Kidney (tissue), 14 donors: ENCODE data around the gene SAMD8. TPM values are rescaled to one million over a fixed set of nuclear protein-coding genes. Genes with fewer than 3 reads are reported as not detected.
A peak's percentile ranks its signal among the peaks of the same experiment; 100 is the strongest.

Experiments used
- DNase-seq, 5 donors: peaks; one replicate each; pipeline ENCODE4 v3.0.0-alpha.2; 2013 to 2020
- FAIRE-seq: peaks from 2 replicates; lab custom pipeline; 2012; peaks lifted over from hg19 to GRCh38; lab: Jason Lieb, UNC
- H3K27ac ChIP-seq, 2 donors: one replicate each; pipeline ENCODE4 v1.7.0; 2013; ENCODE audit warnings: low read depth in 2 of 2, low read length in 2 of 2, inconsistent platforms in 1 of 2
- H3K27me3 ChIP-seq: one replicate; pipeline ENCODE4 v1.7.1; 2013; ENCODE audit warnings: low read length, inconsistent platforms; ENCODE audit not compliant: control insufficient read depth, insufficient read depth
- H3K36me3 ChIP-seq, 3 donors: one replicate each; pipeline versions ENCODE4 v1.7.0 to v1.7.1; 2013; ENCODE audit warnings: low read length in 3 of 3, control low read depth in 1 of 3, inconsistent platforms in 1 of 3; ENCODE audit not compliant: insufficient read depth in 3 of 3, control insufficient read depth in 2 of 3
- H3K4me1 ChIP-seq, 3 donors: one replicate each; pipeline versions ENCODE4 v1.7.0 to v1.7.1; 2013; ENCODE audit warnings: low read length in 3 of 3, inconsistent platforms in 1 of 3, low read depth in 1 of 3; ENCODE audit not compliant: control insufficient read depth in 2 of 3, insufficient read depth in 2 of 3
- H3K4me3 ChIP-seq, 3 donors: one replicate each; pipeline versions ENCODE4 v1.7.0 to v1.8.1; 2013; ENCODE audit warnings: low read length in 3 of 3, control low read depth in 1 of 3, inconsistent platforms in 1 of 3
- H3K9ac ChIP-seq, 3 donors: one replicate each; pipeline versions ENCODE4 v1.7.0 to v1.7.1; 2013; ENCODE audit warnings: low read length in 3 of 3, control low read depth in 1 of 3, inconsistent platforms in 1 of 3
- H3K9me3 ChIP-seq, 3 donors: one replicate each; pipeline versions ENCODE4 v1.7.0 to v1.7.1; 2013; ENCODE audit warnings: low read length in 3 of 3, control low read depth in 1 of 3, inconsistent platforms in 1 of 3; ENCODE audit not compliant: control insufficient read depth in 2 of 3, insufficient read depth in 1 of 3
- intact Hi-C: fragments of 100-400 bp; cut with DNase I; formaldehyde crosslinking; loops from one replicate; pipeline ENCODE4 v1.11.1; 2022
- polyA plus RNA-seq: library from polyadenylated mRNA; stranded (reverse); fragments of 350-450 nt; fragmentation: Illumina TruSeq; extraction: RNeasy Lipid Tissue Mini Kit (QIAGEN cat#74804); gene quantifications from one replicate; pipeline ENCODE4 v1.2.3, GENCODE V29; 2014; ENCODE audit warnings: low read depth, low replicate concordance; ENCODE audit not compliant: insufficient read depth
- total RNA-seq: library from RNA; stranded (reverse); fragmentation: NEBNext Ultra II Directional; extraction: Animal tissue kit (Norgen Biotek cat#: 25700); gene quantifications from one replicate; pipeline ENCODE4 v1.2.1, GENCODE V29; 2021
- TF ChIP-seq, protein P1 (sequence below): IDR thresholded peaks from 3 replicates; pipeline ENCODE4 v1.5.1; 2012; ENCODE audit warnings: mild to moderate bottlenecking, moderate library complexity, borderline replicate concordance; ENCODE audit not compliant: insufficient read depth; ENCODE audit errors: extremely low read depth
- donor health status: control.
- donor health status: control.
- donor health status: control.
- donor health status: control.
- donor health status: control.
- donor health status: DM: yes; HTN: yes; CAD: no.
- donor health status: Normal renal cell carcinoma (clear cell type).

The SAMD8 gene
- total and polyA plus RNA-seq, 2 donors from 2014 or later = 5.3 to 20.5 TPM

DNA sequence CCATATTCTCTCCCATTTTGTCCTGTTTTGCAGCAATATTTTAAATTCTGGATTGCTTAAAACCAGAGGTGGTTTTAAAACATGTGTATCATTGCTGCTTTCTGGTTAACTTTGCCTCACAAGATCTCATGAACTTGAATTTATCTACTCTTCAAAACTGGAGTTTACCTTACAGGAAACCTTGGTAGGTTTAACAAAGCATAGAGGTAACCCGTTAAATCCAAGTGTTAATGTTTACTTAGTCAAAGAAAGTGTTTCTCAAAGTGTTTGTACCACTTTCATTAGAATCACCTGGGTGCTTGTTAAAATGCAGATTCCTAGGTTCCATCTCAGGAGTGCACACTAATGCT, 55.1 kb downstream of the SAMD8 start:
- no peak for DNase-seq
- H3K27ac ChIP-seq = no peak overlapping the region
- no peak for FAIRE-seq

GRCh38 chr10:75168275-75168674, 56.8 kb downstream of the SAMD8 start:
- Histone ChIP-seq H3K36me3 (peaks cover 0 to 3% (median 0%) of the 10 kb centered on the region in 3 donors), H3K9me3 (no peaks in the 10 kb centered on the region), H3K4me1 (no peaks in the 10 kb centered on the region), H3K27ac (no peak overlapping the region), H3K27me3 (no peaks in the 10 kb centered on the region), H3K4me3 (no peak overlapping the region), H3K9ac (no peak overlapping the region)
- no peak for FAIRE-seq
- intact Hi-C loops = no loop called here
- DNase-seq = no peak
- TF ChIP-seq, protein P1, sequence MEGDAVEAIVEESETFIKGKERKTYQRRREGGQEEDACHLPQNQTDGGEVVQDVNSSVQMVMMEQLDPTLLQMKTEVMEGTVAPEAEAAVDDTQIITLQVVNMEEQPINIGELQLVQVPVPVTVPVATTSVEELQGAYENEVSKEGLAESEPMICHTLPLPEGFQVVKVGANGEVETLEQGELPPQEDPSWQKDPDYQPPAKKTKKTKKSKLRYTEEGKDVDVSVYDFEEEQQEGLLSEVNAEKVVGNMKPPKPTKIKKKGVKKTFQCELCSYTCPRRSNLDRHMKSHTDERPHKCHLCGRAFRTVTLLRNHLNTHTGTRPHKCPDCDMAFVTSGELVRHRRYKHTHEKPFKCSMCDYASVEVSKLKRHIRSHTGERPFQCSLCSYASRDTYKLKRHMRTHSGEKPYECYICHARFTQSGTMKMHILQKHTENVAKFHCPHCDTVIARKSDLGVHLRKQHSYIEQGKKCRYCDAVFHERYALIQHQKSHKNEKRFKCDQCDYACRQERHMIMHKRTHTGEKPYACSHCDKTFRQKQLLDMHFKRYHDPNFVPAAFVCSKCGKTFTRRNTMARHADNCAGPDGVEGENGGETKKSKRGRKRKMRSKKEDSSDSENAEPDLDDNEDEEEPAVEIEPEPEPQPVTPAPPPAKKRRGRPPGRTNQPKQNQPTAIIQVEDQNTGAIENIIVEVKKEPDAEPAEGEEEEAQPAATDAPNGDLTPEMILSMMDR = no peak

More for the DNA sequence above, 55.1 kb downstream of the SAMD8 start:
- H3K27me3 ChIP-seq = no peaks in the 10 kb centered on the region
- H3K4me1 ChIP-seq = no peaks in the 10 kb centered on the region
- intact Hi-C loops = no loop called here
- no peaks in the 10 kb centered on the region for H3K9me3 ChIP-seq
- TF ChIP-seq, protein P1 = no peak
- H3K36me3 ChIP-seq = peaks cover 0 to 3% (median 0%) of the 10 kb centered on the region in 3 donors
- H3K4me3 ChIP-seq = no peak overlapping the region
- no peak overlapping the region for H3K9ac ChIP-seq

GRCh38 chr10:75170215-75170614, 58.8 kb downstream of the SAMD8 start:
- Histone ChIP-seq H3K9me3 (no peaks in the 10 kb centered on the region), H3K27me3 (no peaks in the 10 kb centered on the region), H3K9ac (no peak overlapping the region), H3K36me3 (peaks cover 0 to 3% (median 0%) of the 10 kb centered on the region in 3 donors), H3K4me3 (no peak overlapping the region), H3K4me1 (no peaks in the 10 kb centered on the region), H3K27ac (no peak overlapping the region)
- intact Hi-C loops = no loop called here
- DNase-seq (no peak), FAIRE-seq (peak; percentile 92)
- TF ChIP-seq, protein P1 = no peak

DNA sequence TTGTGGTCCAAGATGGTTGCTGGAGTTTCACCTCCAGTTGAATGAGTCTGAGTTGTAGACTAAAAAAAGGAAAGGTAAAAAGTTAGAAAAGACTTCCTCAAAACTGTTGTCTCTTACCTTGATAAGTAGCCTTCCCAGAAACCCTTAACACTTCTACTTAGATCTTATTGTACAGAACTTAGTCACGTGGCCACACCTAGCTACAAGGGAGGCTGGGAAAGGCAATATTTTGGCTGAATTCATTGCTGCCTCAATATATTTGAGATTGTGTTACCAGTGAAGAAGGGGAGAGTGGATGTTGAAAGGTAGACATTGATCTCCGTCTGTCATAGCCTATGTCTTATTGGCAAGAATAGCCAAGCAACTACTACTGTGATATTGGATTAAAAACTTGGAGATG, 63.6 kb downstream of the SAMD8 start:
- TF ChIP-seq, protein P1 = no peak
- H3K27ac ChIP-seq = no peak overlapping the region
- intact Hi-C loops = no loop called here
- H3K27me3 ChIP-seq = no peaks in the 10 kb centered on the region
- H3K9me3 ChIP-seq = no peaks in the 10 kb centered on the region
- FAIRE-seq (no peak), DNase-seq (no peak)
- H3K4me1 ChIP-seq = no peaks in the 10 kb centered on the region
- peaks cover 2 to 6% (median 4%) of the 10 kb centered on the region in 3 donors for H3K36me3 ChIP-seq
- H3K9ac ChIP-seq = no peak overlapping the region
- no peak overlapping the region for H3K4me3 ChIP-seq
